SU-DHL-6 (cell line): Measurements from ENCODE around the gene B3GAT1.

Experiments used
- H2AFZ ChIP-seq: fragments of 200-600 bp; sonication (generic); 2 replicates; pipeline ENCODE4 v1.6.1; 2014; ENCODE audit warnings: low read depth, mild to moderate bottlenecking, moderate library complexity, mixed read lengths, antibody characterized with exemption, low read length; ENCODE audit not compliant: severe bottlenecking
- H3F3A ChIP-seq: fragments of 200-600 bp; shearing (Covaris generic); 2 replicates; pipeline ENCODE4 v1.6.0; 2016; ENCODE audit warnings: antibody characterized with exemption, mild to moderate bottlenecking; ENCODE audit not compliant: insufficient read depth
- H3K27ac ChIP-seq: fragments of 200-600 bp; sonication (generic); 2 replicates; pipeline ENCODE4 v1.5.1; 2016; ENCODE audit warnings: low read depth, mild to moderate bottlenecking, low read length, moderate library complexity, mixed read lengths
- H3K27me3 ChIP-seq: fragments of 200-600 bp; sonication (generic), shearing (Covaris generic); 2 replicates; pipeline ENCODE4 v1.6.0; 2014; ENCODE audit warnings: mild to moderate bottlenecking, low read length
- H3K36me3 ChIP-seq: fragments of 200-600 bp; sonication (generic); 2 replicates; pipeline ENCODE4 v1.6.1; 2014; ENCODE audit warnings: mild to moderate bottlenecking, low read length, mixed read lengths
- H3K4me2 ChIP-seq: fragments of 300-600, 200-600 bp; shearing (Covaris generic), sonication (generic); 2 replicates; pipeline ENCODE4 v1.6.0; 2014; ENCODE audit warnings: low read length, low read depth, mild to moderate bottlenecking; ENCODE audit not compliant: poor library complexity, severe bottlenecking
- H3K4me3 ChIP-seq: fragments of 200-600 bp; sonication (generic); 2 replicates; pipeline ENCODE4 v1.5.1; 2014; ENCODE audit warnings: antibody characterized with exemption, low read length, mild to moderate bottlenecking, mixed read lengths; ENCODE audit not compliant: insufficient read depth, poor library complexity, severe bottlenecking
- H3K79me2 ChIP-seq: fragments of 200-600 bp; sonication (generic); 2 replicates; pipeline ENCODE4 v1.6.1; 2014; ENCODE audit warnings: mild to moderate bottlenecking, low read length, moderate library complexity; ENCODE audit not compliant: insufficient read depth
- H3K9ac ChIP-seq: fragments of 200-600 bp; sonication (generic); 2 replicates; pipeline ENCODE4 v1.7.0; 2014; ENCODE audit warnings: mild to moderate bottlenecking, low read length
- H3K9me2 ChIP-seq: fragments of 200-600 bp; sonication (generic); replicated peaks from 2 replicates; pipeline ENCODE4 v1.6.1; 2014; ENCODE audit warnings: low read length; ENCODE audit not compliant: insufficient read depth
- H3K9me3 ChIP-seq: fragments of 200-600 bp; sonication (generic); 2 replicates; pipeline ENCODE4 v1.6.1; 2014; ENCODE audit warnings: low read length, mixed read lengths; ENCODE audit not compliant: insufficient read depth
- H4K20me1 ChIP-seq: fragments of 200-600 bp; sonication (generic); 2 replicates; pipeline ENCODE4 v1.6.1; 2014; ENCODE audit warnings: low read depth, mild to moderate bottlenecking, antibody characterized with exemption, low read length, moderate library complexity, mixed read lengths
- EZH2phosphoT487 ChIP-seq: fragments of 200-600 bp; sonication (generic), shearing (Covaris generic); conservative IDR thresholded peaks from 2 replicates; pipeline ENCODE4 v1.6.1; 2018; ENCODE audit warnings: mild to moderate bottlenecking, antibody characterized with exemption, low read length, moderate library complexity, mixed read lengths
- TF ChIP-seq, protein P1 (sequence below): fragments of 200-600 bp; sonication (generic); IDR thresholded peaks from one replicate; pipeline ENCODE4 v1.5.1; 2017; ENCODE audit warnings: antibody characterized with exemption, mild to moderate bottlenecking, low read length, moderate library complexity; ENCODE audit not compliant: insufficient read depth, poor library complexity, severe bottlenecking

B3GAT1 gene

DNA sequence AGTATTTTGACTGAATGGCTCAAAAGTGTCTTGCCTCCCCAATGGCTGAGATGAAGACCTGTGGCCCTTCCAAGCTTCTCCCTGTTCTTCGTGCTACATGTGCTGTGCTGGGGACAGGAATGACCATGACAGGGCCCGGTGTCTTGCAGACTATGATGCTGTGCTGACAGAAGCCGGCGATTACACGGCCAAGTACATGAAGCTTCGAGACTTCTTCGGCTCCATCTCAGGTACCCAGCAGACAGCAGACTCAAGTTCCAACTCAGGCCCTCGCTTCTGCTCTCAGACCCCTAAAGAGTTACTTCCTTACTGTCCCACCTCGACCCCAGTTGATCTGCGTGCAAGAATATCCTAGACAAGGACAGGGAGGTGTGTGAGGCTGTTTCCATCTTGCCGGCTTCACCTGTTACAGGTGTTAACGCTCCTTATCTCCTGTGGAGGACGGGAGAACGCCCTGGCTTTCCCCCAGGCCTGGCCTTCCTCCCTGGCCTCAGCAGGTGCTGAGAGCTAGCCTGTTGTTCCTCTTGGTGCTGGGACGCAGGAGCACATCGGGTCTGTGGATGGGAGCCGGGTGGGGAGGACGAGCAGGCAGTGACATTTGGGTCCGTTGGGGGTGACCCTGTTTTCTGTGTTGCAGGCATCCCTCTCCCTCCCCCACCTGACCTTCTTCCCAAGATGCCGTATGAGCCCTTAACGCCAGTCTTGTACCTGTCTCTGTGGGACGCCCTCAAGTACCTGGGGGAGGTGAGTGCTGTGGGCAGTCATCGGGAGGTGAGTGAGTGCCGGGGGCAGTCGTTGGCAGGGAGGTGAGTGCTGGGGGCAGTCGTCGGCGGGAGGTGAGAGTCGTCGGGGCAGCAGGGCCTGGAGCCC, 42.2 kb downstream of the B3GAT1 start:
- no peaks in the 10 kb centered on the region for H3K9me3 ChIP-seq

DNA sequence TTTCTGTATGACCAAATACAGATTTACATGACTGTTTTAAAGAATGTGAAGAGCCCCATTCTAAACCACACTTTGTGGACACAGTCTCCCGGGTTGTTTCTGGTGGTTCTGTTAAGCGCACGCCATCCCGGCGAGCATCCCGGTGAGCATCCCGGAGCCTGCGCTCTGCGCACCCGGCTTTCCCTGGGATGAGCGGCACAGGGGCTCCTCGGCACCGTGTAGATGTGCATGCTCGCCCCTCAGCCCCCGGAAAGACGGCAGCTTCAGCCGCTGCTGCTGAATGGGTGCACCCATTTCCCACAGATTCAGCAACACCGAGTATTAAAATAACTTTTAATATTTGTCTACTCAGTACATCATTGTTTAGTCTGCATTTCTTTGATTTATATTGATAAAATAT, 44.3 kb downstream of the B3GAT1 start:
- Histone ChIP-seq H3K36me3 (no peaks in the 10 kb centered on the region), H3F3A (no peaks in the 10 kb centered on the region), H3K4me2 (no peak overlapping the region), H2AFZ (no peak overlapping the region), H4K20me1 (no peaks in the 10 kb centered on the region), H3K27ac (no peak overlapping the region), H3K9ac (no peak overlapping the region), H3K27me3 (no peaks in the 10 kb centered on the region), H3K79me2 (no peaks in the 10 kb centered on the region), H3K9me3 (no peaks in the 10 kb centered on the region), H3K4me3 (no peak overlapping the region), H3K9me2 (no peaks in the 10 kb centered on the region)
- TF ChIP-seq, protein P1, sequence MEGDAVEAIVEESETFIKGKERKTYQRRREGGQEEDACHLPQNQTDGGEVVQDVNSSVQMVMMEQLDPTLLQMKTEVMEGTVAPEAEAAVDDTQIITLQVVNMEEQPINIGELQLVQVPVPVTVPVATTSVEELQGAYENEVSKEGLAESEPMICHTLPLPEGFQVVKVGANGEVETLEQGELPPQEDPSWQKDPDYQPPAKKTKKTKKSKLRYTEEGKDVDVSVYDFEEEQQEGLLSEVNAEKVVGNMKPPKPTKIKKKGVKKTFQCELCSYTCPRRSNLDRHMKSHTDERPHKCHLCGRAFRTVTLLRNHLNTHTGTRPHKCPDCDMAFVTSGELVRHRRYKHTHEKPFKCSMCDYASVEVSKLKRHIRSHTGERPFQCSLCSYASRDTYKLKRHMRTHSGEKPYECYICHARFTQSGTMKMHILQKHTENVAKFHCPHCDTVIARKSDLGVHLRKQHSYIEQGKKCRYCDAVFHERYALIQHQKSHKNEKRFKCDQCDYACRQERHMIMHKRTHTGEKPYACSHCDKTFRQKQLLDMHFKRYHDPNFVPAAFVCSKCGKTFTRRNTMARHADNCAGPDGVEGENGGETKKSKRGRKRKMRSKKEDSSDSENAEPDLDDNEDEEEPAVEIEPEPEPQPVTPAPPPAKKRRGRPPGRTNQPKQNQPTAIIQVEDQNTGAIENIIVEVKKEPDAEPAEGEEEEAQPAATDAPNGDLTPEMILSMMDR = no peak
- TF ChIP-seq EZH2phosphoT487 = no peak

More for the DNA sequence above, 42.2 kb downstream of the B3GAT1 start:
- H3K4me2 ChIP-seq = no peak overlapping the region
- H2AFZ ChIP-seq = no peak overlapping the region
- no peak overlapping the region for H3K9ac ChIP-seq
- no peak overlapping the region for H3K4me3 ChIP-seq
- no peaks in the 10 kb centered on the region for H3K9me2 ChIP-seq
- H4K20me1 ChIP-seq = no peaks in the 10 kb centered on the region
- H3K27me3 ChIP-seq = no peaks in the 10 kb centered on the region
- no peaks in the 10 kb centered on the region for H3F3A ChIP-seq
- no peaks in the 10 kb centered on the region for H3K36me3 ChIP-seq
- no peak overlapping the region for H3K27ac ChIP-seq
- TF ChIP-seq, protein P1 = no peak
- no peak for TF ChIP-seq EZH2phosphoT487
- no peaks in the 10 kb centered on the region for H3K79me2 ChIP-seq

DNA sequence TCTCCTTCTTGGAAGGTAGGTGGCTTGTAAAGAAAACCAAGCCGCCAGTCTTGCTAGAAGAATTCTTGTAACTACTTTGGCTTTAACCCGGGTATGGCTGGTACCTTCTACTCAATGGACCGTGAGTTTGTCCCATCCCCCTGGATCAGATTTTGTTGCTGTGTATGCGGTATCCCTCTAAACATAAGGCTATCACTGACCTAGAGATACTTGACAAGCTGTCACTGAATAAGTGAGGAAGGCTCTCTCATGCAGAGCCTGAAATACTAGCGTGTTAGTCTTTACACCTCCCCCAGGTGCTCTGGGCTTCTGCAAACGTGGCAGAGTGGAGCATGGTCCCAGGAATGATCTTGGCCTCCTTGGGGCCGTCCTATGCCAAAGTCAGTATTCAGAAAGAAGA, 45.8 kb downstream of the B3GAT1 start:
- H3K9me2 ChIP-seq = no peaks in the 10 kb centered on the region
- H3K4me3 ChIP-seq = no peak overlapping the region
- no peaks in the 10 kb centered on the region for H3K36me3 ChIP-seq
- no peaks in the 10 kb centered on the region for H3K79me2 ChIP-seq
- no peak overlapping the region for H2AFZ ChIP-seq
- TF ChIP-seq, protein P1 = no peak
- no peak for TF ChIP-seq EZH2phosphoT487
- no peaks in the 10 kb centered on the region for H3K9me3 ChIP-seq
- H3K9ac ChIP-seq = no peak overlapping the region
- H3F3A ChIP-seq = no peaks in the 10 kb centered on the region
- H3K4me2 ChIP-seq = no peak overlapping the region
- H3K27me3 ChIP-seq = no peaks in the 10 kb centered on the region
- no peak overlapping the region for H3K27ac ChIP-seq
- H4K20me1 ChIP-seq = no peaks in the 10 kb centered on the region
